ENCODE results near the gene FAF1.

The FAF1 gene

GRCh38 chr1:50976111-50976889 lies 16.2 kb upstream of the FAF1 start:
- ChIA-PET POLR2A (no interaction called here), CTCF (interaction anchor here (1.9 to 2.4 kb wide), 2 partner anchors 8 to 16 kb away, joined by 8 to 10 read pairs; partner anchors contain the start of gene FAF1)
- H3K4me3 ChIP-seq (ENCODE audit: low read depth, low read length), result peak overlapping the region; percentile 75
- no peak for DNase-seq (ENCODE audit: low read depth, low spot score)
- no peak for TF ChIP-seq CTCF (IDR thresholded peaks at IDR 0.05; ENCODE audit: insufficient read depth, low read length, missing control alignments)

- H3K4me3 ChIP-seq (ENCODE audit: low read depth, low read length), result no peak overlapping the region
- no peak for TF ChIP-seq CTCF (IDR thresholded peaks at IDR 0.05; ENCODE audit: insufficient read depth, low read length, missing control alignments)
- DNase-seq (ENCODE audit: low read depth, low spot score), result no peak
- ChIA-PET POLR2A (no interaction called here), CTCF (no interaction called here)
Observed at GRCh38 chr1:50975436-50975835, 15.4 kb upstream of the FAF1 start.

- H3K4me3 ChIP-seq (ENCODE audit: low read depth, low read length), result no peak overlapping the region
- no peak for DNase-seq (ENCODE audit: low read depth, low spot score)
- no peak for TF ChIP-seq CTCF (IDR thresholded peaks at IDR 0.05; ENCODE audit: insufficient read depth, low read length, missing control alignments)
- CTCF ChIA-PET, result interaction anchor here (2.6 kb wide), 1 partner anchor 218 kb away, joined by 9 read pairs; no protein-coding TSS in a partner anchor
- POLR2A ChIA-PET, result no interaction called here
Observed at GRCh38 chr1:50974618-50974935, 14.5 kb upstream of the FAF1 start.

- no peak for DNase-seq (ENCODE audit: low read depth, low spot score)
- H3K4me3 ChIP-seq (ENCODE audit: low read depth, low read length), result no peak overlapping the region
- no peak for TF ChIP-seq CTCF (IDR thresholded peaks at IDR 0.05; ENCODE audit: insufficient read depth, low read length, missing control alignments)
- ChIA-PET POLR2A (no interaction called here), CTCF (interaction anchor here (1.8 to 2.6 kb wide), 2 partner anchors 199 to 219 kb away, joined by 5 to 9 read pairs; no protein-coding TSS in a partner anchor)
Observed at GRCh38 chr1:50973875-50974617, 14.0 kb upstream of the FAF1 start.

GRCh38 chr1:50973255-50973654 lies 13.2 kb upstream of the FAF1 start:
- ChIA-PET POLR2A (no interaction called here), CTCF (interaction anchor here (1.1 to 2.6 kb wide), 3 partner anchors 199 to 219 kb away, joined by 4 to 9 read pairs (median 5); no protein-coding TSS in a partner anchor)
- TF ChIP-seq CTCF (IDR thresholded peaks at IDR 0.05; ENCODE audit: insufficient read depth, low read length, missing control alignments), result no peak
- no peak for DNase-seq (ENCODE audit: low read depth, low spot score)
- no peak overlapping the region for H3K4me3 ChIP-seq (ENCODE audit: low read depth, low read length)

GRCh38 chr1:50972766-50973165 lies 12.7 kb upstream of the FAF1 start:
- TF ChIP-seq CTCF (IDR thresholded peaks at IDR 0.05; ENCODE audit: insufficient read depth, low read length, missing control alignments), result no peak
- H3K4me3 ChIP-seq (ENCODE audit: low read depth, low read length), result no peak overlapping the region
- ChIA-PET POLR2A (no interaction called here), CTCF (interaction anchor here (1.1 to 2.6 kb wide), 3 partner anchors 198 to 220 kb away, joined by 4 to 9 read pairs (median 5); no protein-coding TSS in a partner anchor)
- no peak for DNase-seq (ENCODE audit: low read depth, low spot score)
